Adrenal gland (tissue), 5 donors: Measurements from ENCODE around the gene ACD.

ENCODE experiments used
- CTCF ChIP-seq, 6 experiments: fragments of 450-650 bp in 4 of 6; fragments of 200-600 bp in 2 of 6; sonication (generic) in 1 of 6; IDR thresholded peaks; 1 replicate in 5 of 6; 2 replicates in 1 of 6; pipeline versions ENCODE4 v1.5.1 to v1.8.0; 2016 to 2021; ENCODE audit warnings: antibody characterized with exemption in 6 of 6, mild to moderate bottlenecking in 2 of 6, moderate library complexity in 1 of 6
- POLR2A ChIP-seq, 2 donors: fragments of 450-650 bp; IDR thresholded peaks; one replicate each; pipeline ENCODE4 v1.6.1; 2017; ENCODE audit warnings: antibody characterized with exemption in 2 of 2, mild to moderate bottlenecking in 2 of 2, moderate library complexity in 1 of 2
- donor health status: DM: no; HTN: no; CAD: no.

GRCh38 chr16:67697422-67698185 lies 37.5 kb upstream of the ACD start:
- TF ChIP-seq CTCF (IDR thresholded peaks at IDR 0.05) = no peak
- TF ChIP-seq POLR2A (IDR thresholded peaks at IDR 0.05) = no peak
